PFSK-1 (cell line): ENCODE measurements around the gene GLCCI1.

Experiments used
- FOXP2 ChIP-seq: optimal IDR thresholded peaks from 2 replicates; pipeline ENCODE3; 2011; ENCODE audit warnings: borderline replicate concordance, control low read depth, inconsistent platforms; ENCODE audit not compliant: insufficient read depth; ENCODE audit errors: extremely low read length, extremely low read depth
- POLR2AphosphoS5 ChIP-seq: IDR thresholded peaks from 2 replicates; pipeline ENCODE4 v1.6.1; 2012; ENCODE audit warnings: low read depth, mild to moderate bottlenecking, control low read depth, low read length, moderate library complexity
- SIN3A ChIP-seq: IDR thresholded peaks from 2 replicates; pipeline ENCODE4 v1.6.1; 2012; ENCODE audit warnings: mild to moderate bottlenecking, low read length, moderate library complexity, borderline replicate concordance; ENCODE audit not compliant: insufficient read depth
- TAF1 ChIP-seq: IDR thresholded peaks from 2 replicates; pipeline ENCODE4 v1.6.1; 2012; ENCODE audit warnings: low read length, control low read depth, borderline replicate concordance; ENCODE audit not compliant: insufficient read depth
- TF ChIP-seq, protein P1 (sequence below), 2 experiments: IDR thresholded peaks; 2 replicates each; pipeline versions ENCODE4 v1.6.1 to v1.8.0; 2011 to 2012; ENCODE audit warnings: low read depth in 2 of 2, low read length in 2 of 2, control low read depth in 1 of 2, inconsistent platforms in 1 of 2, mild to moderate bottlenecking in 1 of 2, moderate library complexity in 1 of 2; ENCODE audit not compliant: insufficient read depth in 1 of 2

The GLCCI1 gene

DNA sequence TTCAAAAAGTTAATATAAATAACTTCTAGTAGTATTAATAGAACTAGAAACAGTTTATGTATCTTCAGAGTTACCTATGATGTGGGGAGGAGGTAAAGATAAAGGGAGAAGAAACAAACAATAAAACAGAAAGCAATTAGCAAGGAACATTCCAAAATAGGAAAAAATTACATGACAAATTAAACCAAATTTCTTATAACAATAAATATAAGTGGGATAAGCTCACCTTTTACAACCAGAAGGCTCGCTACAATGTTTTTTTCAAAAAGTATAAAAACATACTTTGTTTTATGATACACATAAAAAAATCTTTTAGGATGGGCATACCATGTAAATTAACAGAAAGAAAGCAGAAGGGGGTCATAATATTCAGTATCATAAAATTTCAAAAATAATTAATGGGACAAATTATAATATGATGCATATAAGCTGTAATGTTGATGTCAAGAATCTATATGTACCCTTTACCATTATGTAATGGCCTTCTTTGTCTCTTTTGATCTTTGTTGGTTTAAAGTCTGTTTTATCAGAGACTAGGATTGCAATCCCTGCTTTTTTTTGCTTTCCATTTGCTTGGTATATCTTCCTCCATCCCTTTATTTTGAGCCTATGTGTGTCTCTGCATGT lies 31.8 kb downstream of the GLCCI1 start:
- no peak for TF ChIP-seq SIN3A
- TF ChIP-seq FOXP2, result no peak

DNA sequence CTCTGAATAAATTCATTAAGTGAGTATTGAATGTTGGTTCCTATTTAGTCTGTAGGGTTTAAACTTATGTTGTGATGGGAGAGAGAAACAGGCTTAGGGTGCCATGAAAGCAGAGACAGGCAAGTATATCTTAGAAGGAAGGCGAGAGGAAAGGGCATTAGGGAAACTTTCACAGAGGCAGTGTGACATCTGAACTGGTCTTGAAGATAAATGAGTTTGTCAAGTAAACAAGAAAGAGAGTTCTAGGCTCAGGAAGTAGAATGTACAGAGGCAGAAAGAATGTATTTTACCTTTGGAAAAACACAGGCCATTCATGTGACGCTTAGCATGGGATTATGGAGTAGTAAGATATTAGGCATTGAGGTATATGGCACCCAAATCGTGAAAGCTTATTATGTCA lies 34.5 kb downstream of the GLCCI1 start:
- TF ChIP-seq FOXP2, result no peak
- TF ChIP-seq SIN3A, result no peak
- TF ChIP-seq TAF1, result no peak
- TF ChIP-seq POLR2AphosphoS5, result no peak
- TF ChIP-seq, protein P1, sequence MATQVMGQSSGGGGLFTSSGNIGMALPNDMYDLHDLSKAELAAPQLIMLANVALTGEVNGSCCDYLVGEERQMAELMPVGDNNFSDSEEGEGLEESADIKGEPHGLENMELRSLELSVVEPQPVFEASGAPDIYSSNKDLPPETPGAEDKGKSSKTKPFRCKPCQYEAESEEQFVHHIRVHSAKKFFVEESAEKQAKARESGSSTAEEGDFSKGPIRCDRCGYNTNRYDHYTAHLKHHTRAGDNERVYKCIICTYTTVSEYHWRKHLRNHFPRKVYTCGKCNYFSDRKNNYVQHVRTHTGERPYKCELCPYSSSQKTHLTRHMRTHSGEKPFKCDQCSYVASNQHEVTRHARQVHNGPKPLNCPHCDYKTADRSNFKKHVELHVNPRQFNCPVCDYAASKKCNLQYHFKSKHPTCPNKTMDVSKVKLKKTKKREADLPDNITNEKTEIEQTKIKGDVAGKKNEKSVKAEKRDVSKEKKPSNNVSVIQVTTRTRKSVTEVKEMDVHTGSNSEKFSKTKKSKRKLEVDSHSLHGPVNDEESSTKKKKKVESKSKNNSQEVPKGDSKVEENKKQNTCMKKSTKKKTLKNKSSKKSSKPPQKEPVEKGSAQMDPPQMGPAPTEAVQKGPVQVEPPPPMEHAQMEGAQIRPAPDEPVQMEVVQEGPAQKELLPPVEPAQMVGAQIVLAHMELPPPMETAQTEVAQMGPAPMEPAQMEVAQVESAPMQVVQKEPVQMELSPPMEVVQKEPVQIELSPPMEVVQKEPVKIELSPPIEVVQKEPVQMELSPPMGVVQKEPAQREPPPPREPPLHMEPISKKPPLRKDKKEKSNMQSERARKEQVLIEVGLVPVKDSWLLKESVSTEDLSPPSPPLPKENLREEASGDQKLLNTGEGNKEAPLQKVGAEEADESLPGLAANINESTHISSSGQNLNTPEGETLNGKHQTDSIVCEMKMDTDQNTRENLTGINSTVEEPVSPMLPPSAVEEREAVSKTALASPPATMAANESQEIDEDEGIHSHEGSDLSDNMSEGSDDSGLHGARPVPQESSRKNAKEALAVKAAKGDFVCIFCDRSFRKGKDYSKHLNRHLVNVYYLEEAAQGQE (IDR thresholded peaks at IDR 0.05; ENCODE audit: insufficient read depth in 1 of 2, low read depth in 2 of 2, low read length in 2 of 2), result no peak

DNA sequence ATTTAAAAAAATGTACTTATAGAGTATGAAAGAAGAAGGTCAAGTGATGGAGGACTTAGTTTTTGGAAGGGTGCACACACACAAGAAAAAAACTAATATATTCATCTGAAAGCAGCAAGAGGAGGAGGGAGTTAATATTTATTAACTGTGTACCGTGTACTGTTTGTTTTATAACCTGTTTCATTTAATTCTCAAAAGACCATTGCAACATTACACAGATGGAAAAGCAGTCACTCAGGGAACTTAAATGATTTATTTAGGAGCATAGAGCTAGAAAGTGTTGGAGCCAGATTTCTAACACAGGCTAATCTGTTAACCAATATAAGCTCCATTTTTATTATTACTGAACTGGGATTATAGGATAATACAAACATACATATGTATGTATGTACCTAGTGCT lies 36.7 kb downstream of the GLCCI1 start:
- TF ChIP-seq, protein P1 (IDR thresholded peaks at IDR 0.05; ENCODE audit: insufficient read depth in 1 of 2, low read depth in 2 of 2, low read length in 2 of 2), result no peak
- no peak for TF ChIP-seq FOXP2
- TF ChIP-seq POLR2AphosphoS5, result no peak

DNA sequence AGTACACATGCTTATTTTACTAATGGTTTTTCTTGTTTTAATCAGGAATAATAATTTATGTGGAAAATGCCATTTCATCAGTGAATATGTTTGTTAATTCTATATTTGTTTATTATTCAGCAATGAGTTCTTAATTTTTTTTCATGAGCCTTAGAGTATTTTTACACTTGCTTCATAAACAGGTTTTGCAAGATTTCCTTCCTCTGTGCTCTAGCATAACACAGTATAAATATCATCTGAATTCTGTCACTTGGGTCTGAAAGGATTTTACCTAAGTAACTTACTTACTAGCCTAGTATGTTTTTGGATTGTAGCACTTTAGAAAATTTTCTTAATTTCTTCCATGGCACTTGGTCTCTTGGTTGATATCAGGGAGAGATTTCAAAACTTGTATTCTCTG lies 45.8 kb downstream of the GLCCI1 start:
- TF ChIP-seq, protein P1 (IDR thresholded peaks at IDR 0.05; ENCODE audit: insufficient read depth in 1 of 2, low read depth in 2 of 2, low read length in 2 of 2), result no peak
- TF ChIP-seq SIN3A (no peak), POLR2AphosphoS5 (no peak), FOXP2 (no peak), TAF1 (no peak)

DNA sequence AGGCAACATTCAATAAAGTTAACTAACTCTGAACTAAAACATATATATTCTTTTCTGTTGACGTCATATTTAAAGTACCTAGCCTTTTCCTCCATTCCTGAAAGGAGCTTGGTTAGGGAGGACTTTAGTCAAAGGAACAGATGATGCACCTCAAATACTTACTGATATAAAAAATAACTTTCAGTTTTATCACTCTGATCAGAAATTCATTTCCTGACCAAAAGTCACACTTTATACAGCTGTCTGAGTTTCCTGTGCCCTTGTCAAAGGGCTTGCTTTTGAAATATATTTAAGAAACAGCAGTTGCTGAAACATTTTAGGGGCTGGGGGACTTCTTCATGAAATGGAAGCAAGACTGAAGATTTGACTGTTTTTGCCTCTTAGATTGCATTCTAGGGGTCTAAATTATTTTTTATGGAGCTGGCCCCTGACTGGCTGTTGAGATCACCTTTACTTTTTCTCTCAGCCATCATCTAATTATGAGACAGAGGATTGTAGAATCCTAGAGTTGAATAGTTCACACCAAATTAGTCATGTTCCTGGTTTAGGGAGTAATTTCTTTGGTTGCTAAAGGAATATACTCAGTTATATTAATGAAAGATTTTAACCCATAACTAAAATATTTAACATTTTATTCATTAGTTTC lies 46.6 kb downstream of the GLCCI1 start:
- TF ChIP-seq FOXP2 (no peak), TAF1 (no peak), SIN3A (no peak), POLR2AphosphoS5 (no peak)
- TF ChIP-seq, protein P1 (IDR thresholded peaks at IDR 0.05; ENCODE audit: insufficient read depth in 1 of 2, low read depth in 2 of 2, low read length in 2 of 2), result no peak
